CD4-positive, CD25-positive, alpha-beta regulatory T cell (primary cell): ENCODE data around the gene SFRP5. TPM values are rescaled to one million over a fixed set of nuclear protein-coding genes. Genes with fewer than 3 reads are reported as not detected.

Source experiments
- ATAC-seq, 2 donors: fragments of 150-1000 bp; cut with Tn5 transposase; one replicate each; pipeline ENCODE4 v1.10.0; 2021; ENCODE audit warnings: low read depth in 2 of 2, moderate number of reproducible peaks in 2 of 2, moderate library complexity in 1 of 2
- DNase-seq, 3 donors: peaks; one replicate each; pipeline versions ENCODE4 v3.0.0 to v3.0.0-alpha.2; 2012 to 2022; ENCODE audit warnings: mixed read lengths in 1 of 3
- H3K27ac ChIP-seq: one replicate; pipeline ENCODE4 v1.7.0; 2013; ENCODE audit warnings: mild to moderate bottlenecking, low read length; ENCODE audit not compliant: insufficient read depth, poor library complexity, severe bottlenecking
- H3K27me3 ChIP-seq: one replicate; pipeline ENCODE4 v1.7.0; 2013; ENCODE audit warnings: low read length; ENCODE audit not compliant: control insufficient read depth, insufficient read depth
- H3K36me3 ChIP-seq: one replicate; pipeline ENCODE4 v1.7.0; 2013; ENCODE audit warnings: mild to moderate bottlenecking, low read length, moderate library complexity; ENCODE audit not compliant: control insufficient read depth, insufficient read depth
- H3K4me1 ChIP-seq: 2 replicates; pipeline ENCODE4 v1.7.0; 2013; ENCODE audit warnings: mild to moderate bottlenecking, low read length; ENCODE audit not compliant: insufficient read depth, control insufficient read depth, poor library complexity, severe bottlenecking
- H3K4me3 ChIP-seq: one replicate; pipeline ENCODE4 v1.7.0; 2013; ENCODE audit warnings: low read depth, mild to moderate bottlenecking, low read length, moderate library complexity
- H3K9me3 ChIP-seq, 2 experiments: 1 replicate in 1 of 2; 2 replicates in 1 of 2; pipeline ENCODE4 v1.7.0; 2013; ENCODE audit warnings: low read length in 2 of 2, mild to moderate bottlenecking in 1 of 2, moderate library complexity in 1 of 2; ENCODE audit not compliant: control insufficient read depth in 2 of 2
- H3K27ac Mint-ChIP-seq, 3 donors: one replicate each; pipeline ENCODE4 v1.8.0; 2020 to 2022; ENCODE audit warnings: mild to moderate bottlenecking in 3 of 3, mixed read lengths in 3 of 3, moderate library complexity in 2 of 3
- H3K27me3 Mint-ChIP-seq: one replicate; pipeline ENCODE4 v1.8.0; 2022; ENCODE audit warnings: mild to moderate bottlenecking, mixed read lengths
- H3K36me3 Mint-ChIP-seq: one replicate; pipeline ENCODE4 v1.8.0; 2020; ENCODE audit warnings: mixed read lengths
- H3K4me1 Mint-ChIP-seq, 4 donors: one replicate each; pipeline ENCODE4 v1.8.0; 2020 to 2022; ENCODE audit warnings: mixed read lengths in 4 of 4, mild to moderate bottlenecking in 1 of 4
- H3K4me3 Mint-ChIP-seq, 4 donors: one replicate each; pipeline ENCODE4 v1.8.0; 2020 to 2022; ENCODE audit warnings: mild to moderate bottlenecking in 4 of 4, mixed read lengths in 4 of 4, moderate library complexity in 3 of 4
- H3K9me3 Mint-ChIP-seq, 7 donors: one replicate each; pipeline ENCODE4 v1.8.0; 2020 to 2022; ENCODE audit warnings: mixed read lengths in 7 of 7, mild to moderate bottlenecking in 3 of 7, moderate library complexity in 2 of 7
- polyA plus RNA-seq, 4 donors: library from polyadenylated mRNA; unstranded; fragments of 300-500 nt; fragmentation: Illumina TruSeq; gene quantifications; one replicate each; pipeline ENCODE4 v1.2.3, GENCODE V29; 2021
- total RNA-seq: library from RNA; stranded (reverse); gene quantifications from one replicate; pipeline ENCODE4 v1.2.3, GENCODE V29; 2022

SFRP5 gene, protein sequence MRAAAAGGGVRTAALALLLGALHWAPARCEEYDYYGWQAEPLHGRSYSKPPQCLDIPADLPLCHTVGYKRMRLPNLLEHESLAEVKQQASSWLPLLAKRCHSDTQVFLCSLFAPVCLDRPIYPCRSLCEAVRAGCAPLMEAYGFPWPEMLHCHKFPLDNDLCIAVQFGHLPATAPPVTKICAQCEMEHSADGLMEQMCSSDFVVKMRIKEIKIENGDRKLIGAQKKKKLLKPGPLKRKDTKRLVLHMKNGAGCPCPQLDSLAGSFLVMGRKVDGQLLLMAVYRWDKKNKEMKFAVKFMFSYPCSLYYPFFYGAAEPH
- total RNA-seq (not detected), polyA plus RNA-seq (under 1 TPM in 3 of 4 donors, not detected in 1; 0.34 to 0.93 (median 0.43) TPM)

DNA sequence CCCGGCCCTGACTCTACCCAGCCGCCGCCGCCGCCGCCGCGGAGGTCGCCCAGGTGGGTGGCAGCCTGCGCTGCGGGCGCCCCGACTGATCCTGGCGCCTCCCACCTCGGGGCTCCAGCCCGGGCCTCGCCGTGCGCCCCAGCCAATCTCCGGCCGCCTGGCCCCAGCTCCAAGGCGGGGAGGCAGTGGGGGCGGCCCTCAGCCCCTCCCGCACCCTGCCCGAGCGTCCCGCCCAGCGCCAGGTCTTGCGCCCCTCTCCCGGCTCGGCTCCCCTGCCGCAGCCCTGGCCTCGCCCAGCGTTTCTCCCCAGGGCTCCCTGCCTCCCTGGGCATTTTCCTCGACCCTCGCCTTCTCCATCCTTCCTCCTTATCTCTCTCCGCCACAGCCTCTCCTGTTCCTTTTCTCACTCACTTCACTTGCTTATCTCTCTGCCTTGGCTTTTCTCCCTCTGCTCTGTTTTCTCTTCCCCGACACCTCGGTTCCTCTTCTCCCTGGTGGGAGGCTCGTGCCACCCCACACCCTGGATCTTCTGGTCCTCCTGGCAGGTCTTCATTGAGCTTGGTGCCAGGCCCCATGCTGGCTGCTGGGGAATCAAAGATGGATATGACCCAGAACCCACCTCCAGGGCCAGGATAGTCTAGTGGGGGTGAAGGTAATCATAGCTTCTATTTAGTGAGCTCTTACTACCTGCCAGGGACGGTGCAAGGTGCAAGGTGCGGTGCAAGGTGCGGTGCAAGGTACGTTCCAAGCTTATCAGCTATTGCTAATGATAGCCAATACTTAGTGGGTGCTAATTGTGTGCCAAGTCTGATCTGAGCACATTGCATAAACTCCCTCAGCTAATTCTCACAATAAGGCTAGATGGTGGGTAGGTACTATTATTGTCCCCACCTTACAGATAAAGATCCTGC, at the start of gene SFRP5:
TSS of gene SFRP5 (minus strand) at position 87 of the 911 bp plus-strand sequence. CDS start 166 bp downstream, outside the sequence.
- Histone ChIP-seq H3K36me3 (no peaks in the 10 kb centered on the region), H3K27me3 (peaks cover 7% of the 10 kb centered on the region), H3K4me3 (no peak within 1 kb of the TSS), H3K9me3 (no peaks in the 10 kb centered on the region), H3K27ac (no peak within 1 kb of the TSS), H3K4me1 (peaks cover 7% of the 10 kb centered on the region)
- Mint-ChIP-seq H3K27me3 (peaks cover 23% of the 10 kb centered on the region), H3K4me1 (peaks cover 0 to 23% (median 6%) of the 10 kb centered on the region in 4 donors), H3K9me3 (peaks cover 0 to 2% (median 0%) of the 10 kb centered on the region in 7 donors), H3K4me3 (peak within 1 kb of the TSS in 3 of 4 donors; percentile 3 to 79 (median 78)), H3K36me3 (peaks cover 9% of the 10 kb centered on the region), H3K27ac (peak within 1 kb of the TSS in 1 of 3 donors; percentile 15)
- ATAC-seq = peak in 1 of 2 donors; percentile 23
- DNase-seq = no peak

DNA sequence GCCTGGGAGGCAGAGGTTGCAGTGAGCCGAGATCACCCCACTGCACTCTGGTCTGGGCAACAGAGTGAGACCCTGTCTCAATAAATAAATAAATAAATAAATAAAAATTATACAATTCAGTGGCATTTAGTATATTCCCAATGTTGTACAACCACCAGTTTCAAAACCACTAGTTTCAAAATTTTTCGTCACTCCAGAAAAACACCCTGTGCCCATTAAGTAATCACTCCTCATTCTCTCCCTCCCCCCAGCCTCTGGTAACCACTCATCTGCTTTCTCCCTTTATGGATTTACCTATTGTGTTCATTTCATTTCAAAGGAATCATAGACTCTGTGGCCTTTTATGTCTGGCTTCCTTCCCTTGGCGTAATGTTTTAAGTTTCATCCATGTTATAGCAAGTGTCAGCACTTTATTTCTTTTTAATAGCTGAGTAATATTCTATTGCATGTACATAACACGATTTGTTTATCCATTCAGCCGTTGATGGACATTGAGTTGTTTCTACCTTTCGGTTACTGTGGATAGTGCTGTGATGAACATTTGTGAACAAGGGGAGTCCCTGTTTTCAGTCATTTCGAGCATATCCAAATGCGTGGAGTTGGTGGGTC, 48.4 kb upstream of the SFRP5 start:
- Mint-ChIP-seq H3K4me3 (no peak overlapping the region), H3K27me3 (peaks cover 5% of the 10 kb centered on the region), H3K4me1 (no peaks in the 10 kb centered on the region), H3K36me3 (peaks cover 3% of the 10 kb centered on the region), H3K27ac (no peak overlapping the region), H3K9me3 (peaks cover 0 to 2% (median 0%) of the 10 kb centered on the region in 7 donors)
- H3K36me3 ChIP-seq = no peaks in the 10 kb centered on the region
- DNase-seq (no peak), ATAC-seq (no peak)
- no peaks in the 10 kb centered on the region for H3K4me1 ChIP-seq
- no peaks in the 10 kb centered on the region for H3K27me3 ChIP-seq
- no peak overlapping the region for H3K4me3 ChIP-seq
- no peak overlapping the region for H3K27ac ChIP-seq
- H3K9me3 ChIP-seq = no peaks in the 10 kb centered on the region

DNA sequence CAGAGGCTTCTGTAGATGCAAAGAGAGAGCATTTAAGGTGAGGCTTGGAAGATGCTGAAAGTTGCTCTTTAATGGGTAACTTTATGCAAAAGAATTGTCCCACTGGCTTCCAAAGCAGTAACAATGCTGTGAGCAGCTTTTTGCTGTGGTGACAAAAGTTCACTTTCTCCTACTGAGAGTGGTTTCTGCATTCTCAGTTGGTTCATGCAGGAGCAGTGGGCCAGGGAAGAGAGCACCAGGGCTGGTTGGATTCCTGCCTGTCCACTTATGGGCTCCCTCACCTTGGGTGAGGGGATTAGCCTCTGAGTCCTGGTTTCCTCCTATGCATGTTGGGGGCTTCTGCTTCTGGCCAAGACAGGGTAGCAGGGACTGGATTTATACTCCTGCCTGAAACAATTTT, 46.8 kb upstream of the SFRP5 start:
- H3K27ac ChIP-seq = no peak overlapping the region
- Mint-ChIP-seq H3K27ac (no peak overlapping the region), H3K4me1 (no peaks in the 10 kb centered on the region), H3K4me3 (no peak overlapping the region), H3K36me3 (peaks cover under 1% of the 10 kb centered on the region), H3K27me3 (peaks cover 5% of the 10 kb centered on the region), H3K9me3 (peaks cover 0 to 2% (median 0%) of the 10 kb centered on the region in 7 donors)
- H3K27me3 ChIP-seq = no peaks in the 10 kb centered on the region
- no peak for DNase-seq
- no peak for ATAC-seq
- H3K4me1 ChIP-seq = no peaks in the 10 kb centered on the region
- H3K9me3 ChIP-seq = no peaks in the 10 kb centered on the region
- H3K4me3 ChIP-seq = no peak overlapping the region
- H3K36me3 ChIP-seq = no peaks in the 10 kb centered on the region

DNA sequence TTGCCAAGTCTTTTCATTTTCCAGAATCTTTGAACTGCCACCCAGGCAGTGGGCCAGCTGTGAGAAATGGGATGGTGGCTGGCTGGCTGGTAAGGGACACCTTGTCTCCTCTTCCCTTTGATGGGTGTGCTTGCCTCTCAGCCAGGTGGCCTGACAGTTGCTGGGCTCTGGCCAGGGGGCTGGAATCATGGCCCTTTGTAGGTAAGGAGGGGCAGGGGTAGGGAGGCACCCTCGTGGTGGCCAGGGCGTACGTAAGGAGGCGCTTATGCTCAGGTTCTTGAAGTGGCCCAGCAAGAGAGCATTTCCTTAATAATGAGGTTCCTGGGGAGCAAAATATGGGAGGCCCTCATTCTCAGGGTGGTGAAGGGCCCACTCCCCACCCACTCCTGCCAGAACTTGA, 44.8 kb upstream of the SFRP5 start:
- Mint-ChIP-seq H3K4me1 (peaks cover 0 to 4% (median 2%) of the 10 kb centered on the region in 4 donors), H3K9me3 (peaks cover 0 to 2% (median 0%) of the 10 kb centered on the region in 7 donors), H3K36me3 (no peaks in the 10 kb centered on the region), H3K4me3 (no peak overlapping the region), H3K27me3 (peaks cover 5% of the 10 kb centered on the region), H3K27ac (no peak overlapping the region)
- H3K9me3 ChIP-seq = no peaks in the 10 kb centered on the region
- no peak overlapping the region for H3K27ac ChIP-seq
- no peak for ATAC-seq
- DNase-seq = no peak
- no peaks in the 10 kb centered on the region for H3K4me1 ChIP-seq
- no peaks in the 10 kb centered on the region for H3K27me3 ChIP-seq
- H3K4me3 ChIP-seq = no peak overlapping the region
- no peaks in the 10 kb centered on the region for H3K36me3 ChIP-seq

DNA sequence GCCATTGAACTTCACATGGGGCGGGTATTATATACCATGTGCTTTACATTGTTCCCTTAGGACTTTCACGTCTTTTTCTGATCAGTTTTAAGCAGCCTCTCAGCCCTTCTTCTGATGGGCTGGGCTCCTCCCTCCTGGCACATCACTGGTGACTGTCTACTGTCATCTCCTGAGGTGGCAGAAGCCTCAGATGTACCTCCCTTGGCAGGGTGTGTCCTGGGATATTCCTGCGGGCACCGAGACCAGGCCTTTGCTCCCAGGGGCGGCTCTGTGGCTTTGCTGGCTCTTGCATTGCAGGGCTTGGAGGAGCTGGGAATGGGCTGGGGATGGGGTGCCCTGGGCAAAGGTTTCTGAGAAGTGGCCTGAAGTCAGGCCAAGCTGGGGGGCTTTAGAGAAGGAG, 43.2 kb upstream of the SFRP5 start:
- Histone ChIP-seq H3K27me3 (no peaks in the 10 kb centered on the region), H3K9me3 (no peaks in the 10 kb centered on the region), H3K4me3 (no peak overlapping the region), H3K4me1 (no peaks in the 10 kb centered on the region), H3K36me3 (no peaks in the 10 kb centered on the region), H3K27ac (no peak overlapping the region)
- ATAC-seq = no peak
- peaks cover 0 to 4% (median 2%) of the 10 kb centered on the region in 4 donors for H3K4me1 Mint-ChIP-seq
- DNase-seq = no peak
- H3K27ac Mint-ChIP-seq = no peak overlapping the region
- H3K9me3 Mint-ChIP-seq = peaks cover 0 to 2% (median 0%) of the 10 kb centered on the region in 7 donors
- no peak overlapping the region for H3K4me3 Mint-ChIP-seq
- H3K27me3 Mint-ChIP-seq = peaks cover 5% of the 10 kb centered on the region
- no peaks in the 10 kb centered on the region for H3K36me3 Mint-ChIP-seq

DNA sequence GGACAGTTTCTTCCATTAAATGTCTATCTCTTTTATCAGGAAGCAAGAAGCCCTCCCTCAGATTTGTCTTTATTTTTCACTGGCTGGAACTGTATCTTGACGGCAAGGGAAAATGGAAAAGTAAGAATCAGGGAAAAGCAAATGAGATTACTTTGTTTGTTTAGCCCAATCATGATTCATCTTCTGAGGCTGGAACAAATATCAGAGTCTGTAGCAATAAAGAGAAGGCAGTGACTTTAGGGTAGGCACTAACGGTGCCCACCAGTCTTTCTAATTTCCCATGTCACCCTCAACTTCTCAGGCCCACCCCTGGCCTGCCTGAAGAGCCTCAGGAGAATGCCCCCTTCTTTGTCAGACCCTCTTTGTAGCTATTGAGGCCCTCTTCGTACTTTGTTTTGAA, 41.5 kb upstream of the SFRP5 start:
- no peaks in the 10 kb centered on the region for H3K27me3 Mint-ChIP-seq
- no peak overlapping the region for H3K27ac Mint-ChIP-seq
- no peaks in the 10 kb centered on the region for H3K9me3 ChIP-seq
- H3K4me1 Mint-ChIP-seq = peaks cover 0 to 8% (median 2%) of the 10 kb centered on the region in 4 donors
- H3K4me3 ChIP-seq = no peak overlapping the region
- H3K4me1 ChIP-seq = no peaks in the 10 kb centered on the region
- no peaks in the 10 kb centered on the region for H3K36me3 Mint-ChIP-seq
- peaks cover 0 to 2% (median 0%) of the 10 kb centered on the region in 7 donors for H3K9me3 Mint-ChIP-seq
- H3K36me3 ChIP-seq = no peaks in the 10 kb centered on the region
- no peaks in the 10 kb centered on the region for H3K27me3 ChIP-seq
- DNase-seq (no peak), ATAC-seq (no peak)
- no peak overlapping the region for H3K27ac ChIP-seq
- H3K4me3 Mint-ChIP-seq = no peak overlapping the region

DNA sequence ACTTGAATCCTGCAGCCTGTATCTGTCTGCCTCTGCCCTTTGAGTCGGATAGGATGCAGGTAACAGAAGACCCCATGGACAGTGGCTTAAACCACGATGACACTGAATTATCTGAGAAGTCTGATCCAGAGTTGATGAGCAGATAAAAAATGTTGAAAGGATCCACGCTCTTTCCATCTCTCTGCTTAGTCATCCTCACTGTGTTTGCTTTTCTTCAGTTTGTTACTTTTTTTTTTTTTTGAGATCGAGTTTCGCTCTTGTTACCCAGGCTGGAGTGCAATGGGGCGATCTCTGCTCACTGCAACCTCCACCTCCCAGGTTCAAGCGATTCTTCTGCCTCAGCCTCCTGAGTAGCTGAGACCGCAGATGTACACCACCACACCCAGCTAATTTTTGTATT, 40.9 kb upstream of the SFRP5 start:
- H3K4me3 ChIP-seq = no peak overlapping the region
- ATAC-seq = no peak
- no peak overlapping the region for H3K27ac Mint-ChIP-seq

More for the DNA sequence above, 40.9 kb upstream of the SFRP5 start:
- no peak for DNase-seq
- Mint-ChIP-seq H3K36me3 (no peaks in the 10 kb centered on the region), H3K9me3 (peaks cover 0 to 2% (median 0%) of the 10 kb centered on the region in 7 donors), H3K27me3 (peaks cover 3% of the 10 kb centered on the region), H3K4me3 (no peak overlapping the region), H3K4me1 (peaks cover 0 to 8% (median 2%) of the 10 kb centered on the region in 4 donors)
- no peaks in the 10 kb centered on the region for H3K27me3 ChIP-seq
- H3K27ac ChIP-seq = no peak overlapping the region
- H3K4me1 ChIP-seq = no peaks in the 10 kb centered on the region
- no peaks in the 10 kb centered on the region for H3K36me3 ChIP-seq
- H3K9me3 ChIP-seq = no peaks in the 10 kb centered on the region
